Measurements from ENCODE around the gene CALR3.
"Not testable (repeated sequence)": the region's sequence is repeated elsewhere in the genome, so short reads cannot be mapped to it uniquely, and the experiment has no call there.

The CALR3 gene

GRCh38 chr19:16486476-16486875, 9.5 kb downstream of the CALR3 start:
- DNase-seq = not testable (repeated sequence)

- no peak for DNase-seq
Observed at GRCh38 chr19:16482745-16483144, 13.2 kb downstream of the CALR3 start.

GRCh38 chr19:16477311-16477710, 18.7 kb downstream of the CALR3 start:
- no peak for DNase-seq

GRCh38 chr19:16476401-16476800, 19.6 kb downstream of the CALR3 start:
- no peak for DNase-seq

GRCh38 chr19:16473875-16474392, 22.0 kb downstream of the CALR3 start:
- DNase-seq = peak; percentile 29

GRCh38 chr19:16472992-16473391, 23.0 kb downstream of the CALR3 start:
- no peak for DNase-seq

- DNase-seq = not testable (repeated sequence)
Observed at GRCh38 chr19:16472559-16472899, 23.4 kb downstream of the CALR3 start.

- no peak for DNase-seq
Observed at GRCh38 chr19:16470911-16471811, 24.8 kb downstream of the CALR3 start.

GRCh38 chr19:16470541-16470910, 25.4 kb downstream of the CALR3 start:
- DNase-seq = no peak

GRCh38 chr19:16467581-16467980, 28.4 kb downstream of the CALR3 start:
- no peak for DNase-seq

GRCh38 chr19:16466802-16467427, 29.1 kb downstream of the CALR3 start:
- DNase-seq = not testable (repeated sequence)

GRCh38 chr19:16465239-16465638, 30.7 kb downstream of the CALR3 start:
- DNase-seq = no peak

GRCh38 chr19:16463991-16464575, 31.9 kb downstream of the CALR3 start:
- DNase-seq = no peak

- no peak for DNase-seq
Observed at GRCh38 chr19:16463341-16463990, 32.5 kb downstream of the CALR3 start.

GRCh38 chr19:16462757-16463250, 33.2 kb downstream of the CALR3 start:
- DNase-seq = no peak

- peak; percentile 75 for DNase-seq
Observed at GRCh38 chr19:16461630-16462051, 34.3 kb downstream of the CALR3 start.

- DNase-seq = no peak
Observed at GRCh38 chr19:16460454-16460853, 35.5 kb downstream of the CALR3 start.

GRCh38 chr19:16459680-16460079, 36.3 kb downstream of the CALR3 start:
- DNase-seq = no peak

GRCh38 chr19:16458391-16459341, 37.3 kb downstream of the CALR3 start:
- DNase-seq = no peak

GRCh38 chr19:16457954-16458331, 38.0 kb downstream of the CALR3 start:
- no peak for DNase-seq

- DNase-seq = peak; percentile 78
Observed at GRCh38 chr19:16457195-16457953, 38.6 kb downstream of the CALR3 start.
